Thoracic aorta (tissue), 2 donors: ENCODE data around the gene RSRC1. TPM values are rescaled to one million over a fixed set of nuclear protein-coding genes. Genes with fewer than 3 reads are reported as not detected.

Source experiments
- ATAC-seq: fragments of 150-250 bp; one replicate; pipeline ENCODE4 v1.8.0; 2017; ENCODE audit warnings: low read depth; ENCODE audit not compliant: insufficient number of reproducible peaks, low FRiP score
- DNase-seq: peaks from one replicate; pipeline ENCODE4 v3.0.0-alpha.2; 2020; ENCODE audit warnings: low spot score
- H3K27ac ChIP-seq, 2 donors: fragments of 200-600 bp; sonication (generic); 1 replicate in 1 of 2; 2 replicates in 1 of 2; pipeline ENCODE4 v1.5.1; 2016; ENCODE audit warnings: mild to moderate bottlenecking in 2 of 2, moderate library complexity in 2 of 2
- H3K27me3 ChIP-seq: fragments of 200-600 bp; sonication (generic); replicated peaks from 2 replicates; pipeline ENCODE4 v1.6.0; 2016; ENCODE audit warnings: mild to moderate bottlenecking; ENCODE audit not compliant: insufficient read depth
- H3K36me3 ChIP-seq: fragments of 200-600 bp; sonication (generic); one replicate; pipeline ENCODE4 v1.5.1; 2016
- H3K4me1 ChIP-seq, 2 donors: fragments of 200-600 bp; sonication (generic); 1 replicate in 1 of 2; 2 replicates in 1 of 2; pipeline versions ENCODE4 v1.5.1 to v1.6.0; 2016; ENCODE audit warnings: low read depth in 2 of 2, mild to moderate bottlenecking in 1 of 2; ENCODE audit not compliant: control insufficient read depth in 1 of 2
- H3K4me3 ChIP-seq: fragments of 200-600 bp; sonication (generic); 2 replicates; pipeline ENCODE4 v1.5.1; 2016; ENCODE audit warnings: mild to moderate bottlenecking
- H3K9me3 ChIP-seq: fragments of 200-600 bp; sonication (generic); 2 replicates; pipeline ENCODE4 v1.5.1; 2016
- total RNA-seq, 2 donors: library from RNA; depleted of rRNA; stranded (reverse); fragments of >200 nt; gene quantifications; one replicate each; pipeline versions ENCODE4 v1.1.0 to v1.2.3, GENCODE V29; 2016
- TF ChIP-seq, protein P1 (sequence below): fragments of 200-600 bp; sonication (generic); IDR thresholded peaks from one replicate; pipeline ENCODE4 v1.5.1; 2019; ENCODE audit warnings: antibody characterized with exemption

RSRC1 gene
- total RNA-seq, 2 donors from 2014 or later = 26.6 to 39.5 TPM

- no peak overlapping the region for H3K4me3 ChIP-seq
- TF ChIP-seq, protein P1, sequence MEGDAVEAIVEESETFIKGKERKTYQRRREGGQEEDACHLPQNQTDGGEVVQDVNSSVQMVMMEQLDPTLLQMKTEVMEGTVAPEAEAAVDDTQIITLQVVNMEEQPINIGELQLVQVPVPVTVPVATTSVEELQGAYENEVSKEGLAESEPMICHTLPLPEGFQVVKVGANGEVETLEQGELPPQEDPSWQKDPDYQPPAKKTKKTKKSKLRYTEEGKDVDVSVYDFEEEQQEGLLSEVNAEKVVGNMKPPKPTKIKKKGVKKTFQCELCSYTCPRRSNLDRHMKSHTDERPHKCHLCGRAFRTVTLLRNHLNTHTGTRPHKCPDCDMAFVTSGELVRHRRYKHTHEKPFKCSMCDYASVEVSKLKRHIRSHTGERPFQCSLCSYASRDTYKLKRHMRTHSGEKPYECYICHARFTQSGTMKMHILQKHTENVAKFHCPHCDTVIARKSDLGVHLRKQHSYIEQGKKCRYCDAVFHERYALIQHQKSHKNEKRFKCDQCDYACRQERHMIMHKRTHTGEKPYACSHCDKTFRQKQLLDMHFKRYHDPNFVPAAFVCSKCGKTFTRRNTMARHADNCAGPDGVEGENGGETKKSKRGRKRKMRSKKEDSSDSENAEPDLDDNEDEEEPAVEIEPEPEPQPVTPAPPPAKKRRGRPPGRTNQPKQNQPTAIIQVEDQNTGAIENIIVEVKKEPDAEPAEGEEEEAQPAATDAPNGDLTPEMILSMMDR = no peak
- ATAC-seq (no peak), DNase-seq (no peak)
- H3K4me1 ChIP-seq = no peaks in the 10 kb centered on the region
- H3K36me3 ChIP-seq = no peaks in the 10 kb centered on the region
- no peaks in the 10 kb centered on the region for H3K27me3 ChIP-seq
- H3K9me3 ChIP-seq = no peaks in the 10 kb centered on the region
- H3K27ac ChIP-seq = no peak overlapping the region
Measured at GRCh38 chr3:158273656-158274055, 163.8 kb downstream of the RSRC1 start.

GRCh38 chr3:158278187-158278586, 168.3 kb downstream of the RSRC1 start:
- H3K4me3 ChIP-seq = no peak overlapping the region
- DNase-seq = no peak

DNA sequence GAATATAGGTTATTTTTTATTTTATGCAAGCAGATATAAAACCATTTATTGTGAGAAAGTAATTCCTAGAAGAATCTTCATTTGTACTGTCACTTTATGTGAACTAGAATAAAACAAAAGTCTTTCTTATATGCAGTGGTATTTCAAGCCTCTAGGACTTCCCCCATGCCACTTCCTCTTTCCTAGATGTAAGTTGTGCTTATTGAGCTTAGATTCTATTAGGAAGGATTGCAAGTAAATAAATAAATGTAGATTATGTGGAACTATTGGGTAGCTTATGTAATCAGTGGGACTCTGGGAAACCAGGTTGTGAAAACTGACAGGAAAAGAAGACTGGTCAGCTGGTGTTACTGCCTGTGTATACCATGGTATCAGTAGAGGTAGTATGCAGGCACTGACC, 169.7 kb downstream of the RSRC1 start:
- Histone ChIP-seq H3K4me1 (no peaks in the 10 kb centered on the region), H3K27me3 (no peaks in the 10 kb centered on the region), H3K4me3 (no peak overlapping the region), H3K27ac (no peak overlapping the region), H3K9me3 (no peaks in the 10 kb centered on the region), H3K36me3 (no peaks in the 10 kb centered on the region)
- no peak for DNase-seq
- no peak for ATAC-seq
- TF ChIP-seq, protein P1 = no peak

More at GRCh38 chr3:158278187-158278586, 168.3 kb downstream of the RSRC1 start:
- no peaks in the 10 kb centered on the region for H3K27me3 ChIP-seq
- ATAC-seq = no peak
- no peaks in the 10 kb centered on the region for H3K9me3 ChIP-seq
- no peaks in the 10 kb centered on the region for H3K4me1 ChIP-seq
- no peaks in the 10 kb centered on the region for H3K36me3 ChIP-seq
- TF ChIP-seq, protein P1 = no peak
- no peak overlapping the region for H3K27ac ChIP-seq

DNA sequence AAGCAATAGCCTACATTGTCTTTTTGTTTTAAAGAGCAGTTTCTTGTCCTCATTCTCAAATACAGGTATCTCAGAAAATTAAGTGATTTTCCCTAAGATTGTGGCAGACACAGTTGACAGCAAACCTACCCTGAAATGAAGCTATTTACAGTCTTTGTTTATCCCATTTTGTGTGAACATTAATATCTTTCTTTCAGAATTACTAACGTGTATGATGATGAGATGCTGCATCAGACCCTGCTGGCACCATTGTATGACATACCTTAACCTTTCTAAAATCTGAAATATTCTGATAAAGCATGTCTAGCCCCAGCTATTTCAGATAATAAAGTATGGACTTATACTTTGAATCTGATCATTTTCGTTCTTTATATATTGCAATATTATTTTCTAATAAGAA, 185.9 kb downstream of the RSRC1 start:
- no peak for DNase-seq
- H3K27ac ChIP-seq = no peak overlapping the region
- no peaks in the 10 kb centered on the region for H3K4me1 ChIP-seq
- TF ChIP-seq, protein P1 = no peak
- H3K9me3 ChIP-seq = no peaks in the 10 kb centered on the region
- H3K27me3 ChIP-seq = no peaks in the 10 kb centered on the region
- no peak for ATAC-seq
- no peaks in the 10 kb centered on the region for H3K36me3 ChIP-seq
- H3K4me3 ChIP-seq = no peak overlapping the region

GRCh38 chr3:158297940-158298339, 188.1 kb downstream of the RSRC1 start:
- no peak for ATAC-seq
- H3K4me3 ChIP-seq = no peak overlapping the region
- TF ChIP-seq, protein P1 = no peak

More at GRCh38 chr3:158297940-158298339, 188.1 kb downstream of the RSRC1 start:
- Histone ChIP-seq H3K36me3 (no peaks in the 10 kb centered on the region), H3K27ac (no peak overlapping the region), H3K4me1 (no peaks in the 10 kb centered on the region), H3K27me3 (no peaks in the 10 kb centered on the region), H3K9me3 (no peaks in the 10 kb centered on the region)
- no peak for DNase-seq
